ENCODE data around the gene AGBL1.

GRCh38 chr15:86201313-86202008, 121.8 kb downstream of the AGBL1 start:
- TF ChIP-seq EZH2 (IDR thresholded peaks at IDR 0.05; ENCODE audit: low read length), result no peak
- no peak for TF ChIP-seq CTCF (optimal IDR thresholded peaks at IDR 0.05 in 1 of 3, IDR thresholded peaks at IDR 0.05 in 1 of 3, conservative IDR thresholded peaks at IDR 0.05 in 1 of 3; ENCODE audit: extremely low read depth in 1 of 3, insufficient read depth in 2 of 3, low read length in 3 of 3)
